K562 (cell line): ENCODE measurements around the gene SHC1. TPM values are rescaled to one million over a fixed set of nuclear protein-coding genes. Genes with fewer than 3 reads are reported as not detected.

Source experiments
- ADNP ChIP-seq: fragments of 200-800 bp; sonication (Bioruptor generic); IDR thresholded peaks from 2 replicates; pipeline ENCODE4 v1.6.1; 2016; ENCODE audit warnings: missing genetic modification characterization, missing compliant biosample characterization
- CAMTA2 ChIP-seq: fragments of 250-450 bp; sonication (Bioruptor Pico); conservative IDR thresholded peaks from 2 replicates; pipeline ENCODE4 v1.5.1; 2022
- CHD4 ChIP-seq: fragments of 200-600 bp; sonication (generic); IDR thresholded peaks from 3 replicates; pipeline ENCODE4 v1.6.1; 2012; ENCODE audit warnings: low read depth, mild to moderate bottlenecking, mixed read lengths, low read length, inconsistent platforms; ENCODE audit not compliant: insufficient read depth, insufficient replicate concordance, poor library complexity, severe bottlenecking
- ELF1 ChIP-seq: fragments of 200-800 bp; sonication (Bioruptor generic); IDR thresholded peaks from 2 replicates; pipeline ENCODE4 v1.6.1; 2016; ENCODE audit warnings: missing genetic modification characterization, missing compliant biosample characterization
- EWSR1 ChIP-seq: fragments of 450-650 bp; IDR thresholded peaks from 2 replicates; pipeline ENCODE4 v1.6.1; 2018; ENCODE audit warnings: borderline replicate concordance, mild to moderate bottlenecking, low read depth, moderate library complexity; ENCODE audit not compliant: partially characterized antibody
- GTF2A2 ChIP-seq: IDR thresholded peaks from 2 replicates; pipeline ENCODE4 v1.6.1; 2016; ENCODE audit warnings: mild to moderate bottlenecking, missing genetic modification characterization, missing compliant biosample characterization
- MECOM ChIP-seq: fragments of 250-450 bp; sonication (Bioruptor Pico); IDR thresholded peaks from 2 replicates; pipeline ENCODE4 v1.8.0; 2022; ENCODE audit warnings: inconsistent platforms
- MTA2 ChIP-seq: fragments of 450-650 bp; IDR thresholded peaks from 2 replicates; pipeline ENCODE4 v1.6.1; 2016; ENCODE audit warnings: low read depth
- NEUROD1 ChIP-seq: fragments of 150-350 bp; IDR thresholded peaks from 2 replicates; pipeline ENCODE4 v1.6.1; 2014; ENCODE audit warnings: borderline replicate concordance, low read length, low read depth; ENCODE audit not compliant: partially characterized antibody
- PYGO2 ChIP-seq: fragments of 450-650 bp; IDR thresholded peaks from 2 replicates; pipeline ENCODE4 v1.6.1; 2016; ENCODE audit warnings: mild to moderate bottlenecking, missing genetic modification characterization, moderate library complexity, missing compliant biosample characterization
- RBBP5 ChIP-seq: fragments of 200-600 bp; sonication (generic); IDR thresholded peaks from 2 replicates; pipeline ENCODE4 v1.6.1; 2012; ENCODE audit warnings: borderline replicate concordance, mild to moderate bottlenecking, low read length, control low read depth, inconsistent platforms; ENCODE audit not compliant: insufficient read depth, poor library complexity, severe bottlenecking
- RCOR1 ChIP-seq, 2 experiments: IDR thresholded peaks; 2 replicates each; pipeline ENCODE4 v1.6.1; 2012; ENCODE audit warnings: low read depth in 2 of 2, low read length in 2 of 2, borderline replicate concordance in 1 of 2, improper control_type of control experiment in 1 of 2
- SMAD4 ChIP-seq: fragments of 250-450 bp; sonication (Bioruptor Pico); conservative IDR thresholded peaks from 2 replicates; pipeline ENCODE4 v1.8.0; 2021; ENCODE audit warnings: inconsistent platforms, mild to moderate bottlenecking, moderate library complexity
- SNRNP70 ChIP-seq: fragments of 200-400 bp; formaldehyde crosslinking; optimal IDR thresholded peaks from 2 replicates; pipeline ENCODE3; 2017; ENCODE audit warnings: low read depth, low read length
- SUPT5H ChIP-seq: fragments of 450-650 bp; IDR thresholded peaks from 2 replicates; pipeline ENCODE4 v1.6.1; 2016
- ZC3H11A ChIP-seq: IDR thresholded peaks from 2 replicates; pipeline ENCODE4 v1.6.1; 2012; ENCODE audit warnings: low read depth, low read length, improper control_type of control experiment
- ZC3H8 ChIP-seq: fragments of 450-650 bp; IDR thresholded peaks from 2 replicates; pipeline ENCODE4 v1.6.1; 2017
- ZNF184 ChIP-seq: sonication (generic); formaldehyde crosslinking; IDR thresholded peaks from 2 replicates; pipeline ENCODE4 v1.5.0; 2020; ENCODE audit warnings: missing genetic modification reagents
- ZNF436 ChIP-seq: fragments of 250-450, 450-650 bp; sonication (Bioruptor Pico); formaldehyde crosslinking; IDR thresholded peaks from 2 replicates; pipeline ENCODE4 v1.7.0; 2020; ENCODE audit warnings: mild to moderate bottlenecking
- polyA plus RNA-seq, 8 experiments: library from polyadenylated mRNA; depleted of rRNA in 4 of 8; stranded (reverse) in 5 of 8; unstranded in 3 of 8; fragments of >200 nt; fragmentation: Nextera tagmentation in 2 of 8; fragmentation: Illumina TruSeq in 1 of 8; extraction: Ambion mirVana in 2 of 8; extraction: Trizol in 1 of 8; gene quantifications; 2 replicates each; pipeline versions ENCODE4 v1.2.1 to v1.2.3, GENCODE V29; 2011 to 2014; ENCODE audit warnings: inconsistent platforms in 1 of 8, missing spikeins in 1 of 8
- total RNA-seq, 7 experiments: library from RNA; depleted of rRNA in 6 of 7; stranded (reverse); fragments of >200 nt in 6 of 7; fragmentation: Illumina TruSeq in 2 of 7; extraction: Trizol in 2 of 7; gene quantifications; 2 replicates each; pipeline versions ENCODE4 v1.2.1 to v1.2.3, GENCODE V29; 2011 to 2021; ENCODE audit warnings: low replicate concordance in 1 of 7
- TF ChIP-seq, protein P1 (sequence below): sonication (generic); formaldehyde crosslinking; IDR thresholded peaks from 2 replicates; pipeline ENCODE4 v1.8.1; 2023; ENCODE audit warnings: mild to moderate bottlenecking, missing genetic modification reagents, moderate library complexity
- TF ChIP-seq, protein P2 (sequence below): fragments of 150-350 bp; IDR thresholded peaks from 2 replicates; pipeline ENCODE4 v1.6.1; 2014; ENCODE audit warnings: low read depth, mild to moderate bottlenecking, low read length, borderline replicate concordance
- TF ChIP-seq, protein P3 (sequence below): IDR thresholded peaks from 2 replicates; pipeline ENCODE4 v1.6.1; 2011; ENCODE audit warnings: borderline replicate concordance, low read depth, mild to moderate bottlenecking, moderate library complexity, low read length; ENCODE audit not compliant: insufficient read depth, poor library complexity, severe bottlenecking

The SHC1 gene
- total and polyA plus RNA-seq, 9 of the 15 experiments (the other 6 are each of a cell fraction or from before 2014, with no cell fraction given): 4.1 to 113 (median 51.9) TPM

DNA sequence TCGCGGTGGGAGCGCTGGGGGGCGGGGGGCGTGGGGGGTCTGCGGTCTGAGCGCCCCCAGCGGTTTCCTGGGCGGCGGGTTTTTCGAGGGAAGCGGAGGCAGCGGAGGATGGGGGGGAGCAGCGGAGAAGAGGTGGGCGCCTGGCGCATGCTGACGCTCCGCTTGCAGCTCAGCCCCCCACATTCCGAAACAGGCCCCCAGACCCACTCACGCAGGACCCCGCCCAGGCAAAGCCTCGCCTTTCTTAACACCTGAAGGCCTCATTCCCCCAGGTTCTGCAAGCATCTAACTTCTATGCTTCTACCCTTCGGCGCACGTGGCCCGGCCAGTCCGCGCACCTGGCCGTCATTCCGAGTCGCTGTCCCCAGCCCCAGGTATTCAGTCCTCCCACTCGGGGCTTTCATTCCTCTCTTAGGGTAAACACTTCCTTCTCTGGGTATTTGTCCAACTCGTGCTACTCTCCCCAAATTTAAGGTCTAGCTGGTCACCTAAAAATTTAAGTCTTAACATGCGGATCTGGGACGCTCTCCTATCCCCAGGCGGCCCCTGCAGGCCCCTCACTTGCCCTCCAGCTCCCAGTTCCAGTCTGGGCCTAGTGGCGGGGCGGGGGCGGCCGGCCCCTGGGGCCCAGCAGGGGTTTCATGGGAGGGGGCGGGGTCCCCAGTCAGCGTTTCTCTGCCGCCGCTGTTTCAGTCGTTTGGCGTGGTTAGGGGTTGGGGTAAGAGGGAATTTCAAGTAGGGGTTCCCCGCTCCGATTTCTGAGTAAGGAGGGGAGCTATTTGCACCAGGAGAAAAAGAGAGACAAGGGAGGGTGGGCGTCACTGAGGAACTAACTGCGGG is 29.2 kb upstream of the SHC1 start (continued):
- peak; percentile 23; the same call in 1 of the 2 replicates for TF ChIP-seq ELF1
- no peak for TF ChIP-seq SNRNP70
- TF ChIP-seq, protein P1, sequence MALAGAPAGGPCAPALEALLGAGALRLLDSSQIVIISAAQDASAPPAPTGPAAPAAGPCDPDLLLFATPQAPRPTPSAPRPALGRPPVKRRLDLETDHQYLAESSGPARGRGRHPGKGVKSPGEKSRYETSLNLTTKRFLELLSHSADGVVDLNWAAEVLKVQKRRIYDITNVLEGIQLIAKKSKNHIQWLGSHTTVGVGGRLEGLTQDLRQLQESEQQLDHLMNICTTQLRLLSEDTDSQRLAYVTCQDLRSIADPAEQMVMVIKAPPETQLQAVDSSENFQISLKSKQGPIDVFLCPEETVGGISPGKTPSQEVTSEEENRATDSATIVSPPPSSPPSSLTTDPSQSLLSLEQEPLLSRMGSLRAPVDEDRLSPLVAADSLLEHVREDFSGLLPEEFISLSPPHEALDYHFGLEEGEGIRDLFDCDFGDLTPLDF (CRISPR knock-in tag): no peak
- no peak for TF ChIP-seq ZC3H11A
- TF ChIP-seq RCOR1 (IDR thresholded peaks at IDR 0.05; ENCODE audit: borderline replicate concordance in 1 of 2, low read depth in 2 of 2, low read length in 2 of 2): peak in 1 of 2 experiments; percentile 25; a peak in 1 of 4 replicates
- no peak for TF ChIP-seq ZNF436 (CRISPR knock-in tag)
- no peak for TF ChIP-seq MECOM
- TF ChIP-seq, protein P2, sequence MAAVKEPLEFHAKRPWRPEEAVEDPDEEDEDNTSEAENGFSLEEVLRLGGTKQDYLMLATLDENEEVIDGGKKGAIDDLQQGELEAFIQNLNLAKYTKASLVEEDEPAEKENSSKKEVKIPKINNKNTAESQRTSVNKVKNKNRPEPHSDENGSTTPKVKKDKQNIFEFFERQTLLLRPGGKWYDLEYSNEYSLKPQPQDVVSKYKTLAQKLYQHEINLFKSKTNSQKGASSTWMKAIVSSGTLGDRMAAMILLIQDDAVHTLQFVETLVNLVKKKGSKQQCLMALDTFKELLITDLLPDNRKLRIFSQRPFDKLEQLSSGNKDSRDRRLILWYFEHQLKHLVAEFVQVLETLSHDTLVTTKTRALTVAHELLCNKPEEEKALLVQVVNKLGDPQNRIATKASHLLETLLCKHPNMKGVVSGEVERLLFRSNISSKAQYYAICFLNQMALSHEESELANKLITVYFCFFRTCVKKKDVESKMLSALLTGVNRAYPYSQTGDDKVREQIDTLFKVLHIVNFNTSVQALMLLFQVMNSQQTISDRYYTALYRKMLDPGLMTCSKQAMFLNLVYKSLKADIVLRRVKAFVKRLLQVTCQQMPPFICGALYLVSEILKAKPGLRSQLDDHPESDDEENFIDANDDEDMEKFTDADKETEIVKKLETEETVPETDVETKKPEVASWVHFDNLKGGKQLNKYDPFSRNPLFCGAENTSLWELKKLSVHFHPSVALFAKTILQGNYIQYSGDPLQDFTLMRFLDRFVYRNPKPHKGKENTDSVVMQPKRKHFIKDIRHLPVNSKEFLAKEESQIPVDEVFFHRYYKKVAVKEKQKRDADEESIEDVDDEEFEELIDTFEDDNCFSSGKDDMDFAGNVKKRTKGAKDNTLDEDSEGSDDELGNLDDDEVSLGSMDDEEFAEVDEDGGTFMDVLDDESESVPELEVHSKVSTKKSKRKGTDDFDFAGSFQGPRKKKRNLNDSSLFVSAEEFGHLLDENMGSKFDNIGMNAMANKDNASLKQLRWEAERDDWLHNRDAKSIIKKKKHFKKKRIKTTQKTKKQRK: no peak
- TF ChIP-seq NEUROD1: peak; percentile 55
- no peak for TF ChIP-seq RBBP5
- no peak for TF ChIP-seq MTA2
- TF ChIP-seq CHD4: peak; percentile 59
- no peak for TF ChIP-seq ADNP
- TF ChIP-seq SMAD4 (CRISPR knock-in tag): no peak
- no peak for TF ChIP-seq GTF2A2 (tag)
- TF ChIP-seq SUPT5H: peak; percentile 59
- no peak for TF ChIP-seq EWSR1
- no peak for TF ChIP-seq CAMTA2 (CRISPR knock-in tag)
- no peak for TF ChIP-seq ZNF184
- no peak for TF ChIP-seq PYGO2 (tag)
- TF ChIP-seq, protein P3, sequence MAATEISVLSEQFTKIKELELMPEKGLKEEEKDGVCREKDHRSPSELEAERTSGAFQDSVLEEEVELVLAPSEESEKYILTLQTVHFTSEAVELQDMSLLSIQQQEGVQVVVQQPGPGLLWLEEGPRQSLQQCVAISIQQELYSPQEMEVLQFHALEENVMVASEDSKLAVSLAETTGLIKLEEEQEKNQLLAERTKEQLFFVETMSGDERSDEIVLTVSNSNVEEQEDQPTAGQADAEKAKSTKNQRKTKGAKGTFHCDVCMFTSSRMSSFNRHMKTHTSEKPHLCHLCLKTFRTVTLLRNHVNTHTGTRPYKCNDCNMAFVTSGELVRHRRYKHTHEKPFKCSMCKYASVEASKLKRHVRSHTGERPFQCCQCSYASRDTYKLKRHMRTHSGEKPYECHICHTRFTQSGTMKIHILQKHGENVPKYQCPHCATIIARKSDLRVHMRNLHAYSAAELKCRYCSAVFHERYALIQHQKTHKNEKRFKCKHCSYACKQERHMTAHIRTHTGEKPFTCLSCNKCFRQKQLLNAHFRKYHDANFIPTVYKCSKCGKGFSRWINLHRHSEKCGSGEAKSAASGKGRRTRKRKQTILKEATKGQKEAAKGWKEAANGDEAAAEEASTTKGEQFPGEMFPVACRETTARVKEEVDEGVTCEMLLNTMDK: peak; percentile 24
- TF ChIP-seq ZC3H8: no peak
